GM21515 (cell line): Measurements from ENCODE around the gene GRK6.
"Not testable (repeated sequence)": the region's sequence is repeated elsewhere in the genome, so short reads cannot be mapped to it uniquely, and the experiment has no call there.

Source experiments
- ATAC-seq: cut with Tn5 transposase; IDR thresholded peaks from one replicate; pipeline ENCODE4 v1.9.1; 2021; ENCODE audit not compliant: unreplicated experiment

The GRK6 gene

DNA sequence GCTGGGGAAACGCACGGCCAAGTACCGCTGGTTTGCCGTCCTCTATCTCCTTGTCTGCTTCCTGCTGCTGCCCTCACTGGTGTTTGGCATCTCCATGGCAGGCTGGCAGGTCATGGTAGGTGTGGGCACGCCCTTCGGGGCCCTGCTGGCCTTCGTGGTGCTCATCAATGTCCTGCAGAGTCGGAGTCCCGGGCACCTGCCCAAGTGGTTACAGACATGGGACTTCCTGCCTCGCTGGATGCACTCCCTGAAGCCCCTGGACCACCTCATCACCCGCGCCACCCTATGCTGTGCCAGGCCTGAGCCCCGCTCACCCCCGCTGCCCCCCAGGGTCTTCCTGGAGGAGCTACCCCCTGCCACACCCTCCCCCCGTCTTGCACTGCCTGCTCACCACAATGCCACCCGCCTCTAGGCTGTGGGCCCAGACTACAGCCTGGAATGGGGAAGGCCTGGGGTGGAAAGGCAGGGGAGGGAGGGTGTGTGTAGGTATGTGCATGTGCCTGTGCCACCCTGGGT is 28.5 kb upstream of the GRK6 start:
- ATAC-seq = no peak

DNA sequence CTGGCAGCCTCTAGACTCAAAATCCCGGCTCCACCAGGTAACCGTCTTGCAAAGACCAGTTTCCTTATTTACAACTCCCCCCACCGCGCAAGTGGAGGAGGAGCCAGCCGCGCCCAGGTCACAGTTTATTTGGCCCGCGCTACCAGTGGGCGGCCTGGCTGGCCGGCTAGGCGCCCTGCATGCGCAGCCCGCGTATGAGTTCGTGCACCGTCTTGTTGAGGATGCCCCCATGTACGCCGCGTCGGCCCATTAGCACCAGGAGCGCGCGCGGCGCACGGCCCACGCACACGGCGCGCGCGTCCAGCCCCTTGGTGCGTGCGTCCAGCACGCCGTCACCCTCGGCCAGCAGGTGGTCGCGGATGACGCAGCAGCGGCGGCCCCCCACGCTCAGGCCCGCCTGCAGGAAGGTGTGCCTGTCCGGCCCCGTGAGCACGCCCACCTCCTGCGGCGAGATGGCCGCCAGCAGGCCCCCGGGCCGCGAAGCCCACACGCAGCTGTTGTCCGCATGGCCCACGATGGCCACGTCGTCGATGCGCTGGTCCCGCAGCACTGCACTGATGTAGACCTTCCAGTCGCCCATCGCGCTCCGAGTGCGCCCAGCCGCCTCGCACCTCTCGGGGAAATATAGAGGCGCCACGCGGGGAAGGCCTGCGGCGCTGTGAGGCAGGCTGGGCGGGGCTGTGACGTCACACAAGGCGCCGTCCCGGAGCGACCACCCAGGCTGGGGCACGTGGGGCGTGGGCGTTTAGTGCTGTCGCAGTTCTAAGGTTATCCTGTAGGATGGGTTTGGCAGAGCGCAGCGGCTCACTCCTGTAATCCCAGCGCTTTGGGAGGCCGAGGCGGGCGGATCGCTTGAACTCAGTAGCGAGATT is 26.2 kb upstream of the GRK6 start, which contains the start of gene PFN3:
Gene PFN3 (minus strand): TSS at position 665 of the 872 bp plus-strand sequence. CDS start 85 bp downstream, at position 580.
- ATAC-seq = no peak

DNA sequence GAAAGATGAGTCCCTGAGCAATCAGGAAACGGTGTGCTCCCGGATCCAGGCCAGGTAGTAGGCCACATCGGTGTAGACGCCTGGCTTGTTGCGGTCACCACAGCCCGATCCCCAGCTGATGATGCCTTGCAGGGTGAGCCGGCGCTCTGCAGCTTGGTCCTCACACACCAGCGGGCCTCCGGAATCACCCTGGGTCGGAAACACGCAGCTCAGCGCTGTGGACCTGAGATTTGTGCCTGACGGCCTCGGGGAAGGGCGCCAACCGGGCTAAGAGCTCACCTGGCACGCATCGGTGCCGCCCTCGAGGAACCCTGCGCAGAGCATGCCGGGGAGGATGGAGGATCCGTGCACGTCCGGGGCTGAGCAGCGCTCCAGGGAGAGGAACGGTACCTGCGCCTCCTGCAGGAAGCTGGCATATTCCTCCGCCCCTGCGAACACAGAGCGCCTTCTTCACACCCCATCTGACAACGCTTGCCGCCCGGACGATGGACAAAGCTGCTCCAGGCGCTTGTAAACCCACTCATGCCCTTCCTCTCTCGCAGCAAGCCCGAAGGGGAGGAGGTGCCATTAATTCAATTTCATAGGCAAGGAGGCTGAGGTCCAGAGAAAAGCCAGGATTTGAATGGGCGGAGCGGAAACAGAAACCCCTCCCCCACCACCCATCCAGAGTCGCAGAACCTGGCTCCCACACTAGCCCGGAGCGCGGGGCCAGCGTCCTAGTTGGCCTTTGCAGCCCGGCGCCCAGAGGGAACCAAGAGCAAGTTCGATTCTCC is 24.0 kb upstream of the GRK6 start:
- no peak for ATAC-seq

DNA sequence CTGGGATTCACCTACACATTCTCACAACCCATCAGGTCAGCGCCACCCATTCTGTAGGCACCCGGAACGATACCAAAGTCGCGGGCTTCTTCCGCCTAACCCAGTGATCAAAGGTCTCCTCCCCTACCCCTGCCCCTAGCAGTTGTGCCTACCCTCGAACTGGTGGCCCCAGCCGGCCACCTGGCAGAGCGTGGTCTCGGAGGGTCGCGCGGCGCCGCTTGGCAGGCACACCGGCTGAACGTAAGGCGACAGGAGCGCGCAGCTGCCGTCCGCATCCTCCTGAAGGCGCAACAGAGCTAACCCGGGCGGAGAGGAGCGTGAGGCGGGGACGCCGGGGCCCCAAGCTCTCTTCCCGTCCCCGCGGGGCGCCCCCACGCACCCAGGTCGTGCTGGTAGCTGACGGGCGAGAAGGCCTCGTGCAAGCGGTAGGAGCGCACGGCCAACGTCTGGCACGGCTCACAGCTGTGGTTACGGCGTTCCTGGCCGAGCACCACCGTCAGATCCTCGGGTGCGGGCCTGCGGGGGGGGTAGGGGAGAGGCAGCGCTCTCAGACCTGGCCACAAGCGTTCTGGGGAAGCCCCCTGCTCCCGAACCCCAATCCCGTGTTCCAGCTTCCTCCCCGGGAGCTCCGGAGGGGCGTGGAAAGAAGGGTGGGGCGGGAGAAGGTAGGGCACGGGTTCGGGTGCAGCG is 23.2 kb upstream of the GRK6 start:
- ATAC-seq = peak; percentile 24

DNA sequence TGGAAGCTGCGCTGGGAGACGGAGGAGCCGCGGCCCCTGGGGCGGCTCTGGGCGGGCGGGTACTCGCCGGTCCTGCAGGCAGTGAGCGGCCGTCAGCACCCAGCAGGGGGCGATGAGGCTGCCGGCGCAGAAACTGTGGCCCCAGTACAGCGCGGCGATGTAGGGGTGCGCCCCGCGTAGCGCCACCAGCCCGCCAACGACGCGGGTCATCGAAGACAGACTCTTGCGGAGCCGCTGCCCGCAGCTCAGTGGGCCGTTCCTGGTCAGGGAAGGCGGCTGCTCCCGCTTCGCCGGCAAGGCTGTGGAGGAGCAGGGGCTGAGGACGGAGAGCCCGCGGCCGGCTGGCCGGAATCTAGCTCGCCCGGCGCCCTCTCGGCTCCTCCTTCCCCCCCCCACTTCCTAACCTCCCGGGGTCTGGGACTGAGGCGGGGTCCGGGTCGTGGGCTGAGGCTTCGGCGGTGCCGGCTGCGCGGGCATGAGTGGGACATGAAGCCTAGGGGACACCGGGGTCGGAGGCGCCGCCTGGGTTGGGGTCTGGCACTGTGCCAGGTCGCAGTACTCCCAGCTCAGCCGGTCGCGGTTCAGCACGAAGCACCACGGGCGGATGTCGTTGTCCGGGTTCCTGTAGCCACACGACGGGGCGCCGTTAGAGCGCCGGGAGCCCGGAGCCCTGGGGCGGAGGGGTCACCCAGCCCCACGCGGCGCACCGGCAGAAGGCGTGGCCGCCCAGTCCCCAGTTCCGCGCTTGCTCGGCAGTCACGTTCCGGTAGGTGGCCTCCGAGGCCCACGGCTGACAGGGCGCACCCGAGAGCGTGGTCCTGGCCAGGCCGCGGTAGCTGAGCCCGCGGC is 22.5 kb upstream of the GRK6 start:
- peak; percentile 74 for ATAC-seq

DNA sequence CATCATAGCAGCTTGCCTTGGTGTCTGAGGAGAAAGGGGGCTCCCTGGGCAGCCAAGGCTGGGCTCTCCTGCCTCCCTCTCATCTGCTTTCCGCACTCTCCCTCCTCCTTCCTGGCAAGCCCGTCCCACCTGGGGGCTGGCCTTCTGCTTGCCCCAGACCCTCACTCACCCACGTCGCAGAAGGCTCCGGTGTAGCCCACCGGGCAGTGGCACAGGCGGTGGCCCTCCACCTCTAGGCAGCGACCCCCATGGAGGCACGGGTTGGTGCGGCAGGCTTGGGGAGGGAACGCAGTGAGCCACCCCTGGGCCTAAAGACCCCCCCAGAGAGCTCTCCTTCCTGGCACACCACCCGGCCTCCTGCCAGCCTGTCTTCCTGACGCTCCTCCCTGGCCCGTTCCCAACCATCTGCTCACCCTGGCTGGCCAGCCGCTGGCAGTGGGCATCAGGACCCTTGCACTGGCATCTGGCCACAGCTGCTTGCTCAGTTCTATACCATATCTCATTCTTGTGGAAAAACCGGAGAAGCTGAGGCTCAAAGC is 21.8 kb upstream of the GRK6 start:
- ATAC-seq = no peak

DNA sequence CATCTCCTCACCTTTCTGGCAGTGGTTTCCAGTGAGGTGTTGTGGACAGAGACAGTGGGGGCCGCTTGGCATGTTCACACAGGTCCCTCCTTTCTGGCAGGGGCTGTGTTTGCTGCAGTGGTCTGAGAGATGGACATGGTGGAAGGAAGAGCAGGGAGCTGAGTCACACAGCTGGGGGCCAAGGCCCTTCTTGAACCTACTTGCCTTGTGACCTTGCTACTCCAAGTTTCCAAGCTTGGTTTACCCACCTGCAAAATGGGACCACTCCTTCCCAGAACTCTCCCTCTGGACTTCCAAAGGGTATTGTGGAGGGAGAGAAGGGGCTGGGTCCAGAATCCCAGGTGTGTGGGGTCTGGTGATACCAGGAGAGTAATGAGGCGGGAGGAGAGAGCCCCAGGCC is 21.2 kb upstream of the GRK6 start:
- no peak for ATAC-seq

DNA sequence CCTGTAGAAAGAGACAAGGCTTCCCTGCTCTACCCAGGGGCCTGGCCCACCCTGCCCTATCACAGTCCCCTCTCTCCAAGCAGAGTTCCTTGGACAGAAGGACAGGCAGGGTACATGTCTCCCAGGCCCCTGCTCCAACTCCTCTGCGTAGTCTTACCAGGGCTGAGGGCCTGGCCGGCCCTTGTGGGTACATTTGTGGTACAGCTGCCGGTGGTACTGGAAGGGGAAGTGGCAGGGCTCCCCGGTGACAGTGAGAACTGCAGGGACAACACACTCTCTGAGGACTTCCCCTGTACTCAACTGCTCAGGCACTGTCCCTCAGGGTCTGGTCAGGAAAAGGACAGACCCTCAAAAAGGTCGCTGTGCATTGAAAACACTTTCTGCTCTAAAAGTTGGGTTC is 20.7 kb upstream of the GRK6 start:
- no peak for ATAC-seq

DNA sequence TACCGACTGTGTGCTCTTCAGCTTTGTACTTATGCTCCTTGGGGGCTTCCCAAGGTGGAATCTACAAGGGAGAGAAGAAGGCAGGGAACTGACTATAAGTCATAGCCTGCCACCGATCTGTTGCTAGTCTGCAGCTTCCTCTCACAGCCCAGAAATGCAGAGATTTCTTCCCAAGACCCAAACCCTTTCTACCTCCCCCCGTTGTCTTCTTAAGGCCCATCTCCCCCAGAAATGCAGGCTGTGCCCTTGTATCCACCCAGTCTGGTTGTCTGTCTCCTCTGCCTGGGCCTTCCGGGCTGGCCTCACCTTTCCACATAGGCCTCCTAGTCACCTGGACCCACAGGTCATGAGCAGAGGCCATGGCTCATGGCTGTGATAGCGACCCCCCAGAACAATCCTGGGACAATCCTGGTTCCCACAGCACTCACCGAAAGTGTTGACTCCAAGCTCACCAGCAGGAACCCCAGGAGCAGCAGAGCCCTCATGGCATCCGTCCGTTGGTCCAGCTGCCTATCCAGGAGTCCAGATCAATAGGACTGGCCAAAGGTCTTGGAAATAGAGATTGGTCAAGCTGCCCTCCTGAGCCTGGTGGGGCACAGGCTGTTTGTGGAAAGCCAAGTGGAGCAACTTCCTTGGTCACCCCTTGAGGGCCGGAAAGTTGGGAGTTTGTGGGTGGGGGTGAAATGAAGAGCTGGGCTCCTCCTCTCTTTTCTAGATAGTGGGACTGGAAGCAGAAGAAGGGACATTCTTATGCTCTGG is 17.3 kb upstream of the GRK6 start, which contains the start of gene F12:
Gene F12 (minus strand): TSS at position 522 of the 759 bp plus-strand sequence. CDS start 37 bp downstream, at position 485.
- no peak for ATAC-seq

DNA sequence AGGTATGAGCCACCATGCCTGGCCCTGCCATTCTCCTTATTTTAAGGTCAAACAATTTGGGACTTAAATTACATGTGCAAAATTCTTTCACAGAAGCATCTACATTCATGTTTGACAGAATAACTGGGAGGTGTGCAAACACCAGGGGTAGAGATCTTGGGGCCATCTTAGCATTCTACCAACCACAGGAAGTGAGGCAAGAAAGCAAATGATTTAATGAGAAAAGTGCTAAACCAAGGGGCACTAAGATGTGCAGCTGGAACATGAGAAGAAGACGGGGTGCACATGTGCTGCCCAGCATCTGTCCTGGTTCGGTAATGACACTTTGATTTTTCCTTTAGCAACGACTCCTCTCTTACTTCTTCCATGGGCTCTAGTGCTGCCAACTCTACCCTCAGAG is 15.9 kb upstream of the GRK6 start:
- ATAC-seq = no peak

DNA sequence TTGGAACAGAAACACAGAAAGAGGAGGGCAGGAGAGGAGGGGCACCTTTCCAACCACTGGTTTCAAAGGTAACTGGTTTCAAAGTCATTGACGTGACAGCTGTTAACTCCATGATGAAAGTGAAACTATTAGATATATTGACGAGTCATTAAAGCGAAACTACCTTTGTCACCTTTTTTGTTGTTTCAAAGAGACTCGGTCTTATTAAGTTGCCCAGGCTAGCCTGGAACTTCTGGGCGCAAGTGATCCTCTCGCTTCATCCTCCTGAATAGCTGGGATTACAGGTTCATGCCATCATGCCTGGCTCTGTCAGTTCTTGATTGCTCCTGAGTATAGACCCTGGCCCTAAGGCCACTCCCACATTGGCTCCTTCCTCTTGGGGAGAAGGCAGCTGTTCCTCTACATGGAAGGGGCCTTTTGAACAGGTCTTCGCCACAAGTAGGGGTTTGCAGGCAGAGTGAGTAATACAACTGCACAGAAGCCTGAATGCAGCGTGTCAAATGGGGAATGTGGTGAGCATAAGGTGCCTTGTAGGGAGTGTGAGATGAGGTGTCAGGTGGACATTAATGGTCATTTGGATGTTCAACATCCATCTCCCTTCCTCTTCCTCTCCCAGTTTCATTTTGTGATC is 13.8 kb upstream of the GRK6 start:
- ATAC-seq = peak; percentile 57

DNA sequence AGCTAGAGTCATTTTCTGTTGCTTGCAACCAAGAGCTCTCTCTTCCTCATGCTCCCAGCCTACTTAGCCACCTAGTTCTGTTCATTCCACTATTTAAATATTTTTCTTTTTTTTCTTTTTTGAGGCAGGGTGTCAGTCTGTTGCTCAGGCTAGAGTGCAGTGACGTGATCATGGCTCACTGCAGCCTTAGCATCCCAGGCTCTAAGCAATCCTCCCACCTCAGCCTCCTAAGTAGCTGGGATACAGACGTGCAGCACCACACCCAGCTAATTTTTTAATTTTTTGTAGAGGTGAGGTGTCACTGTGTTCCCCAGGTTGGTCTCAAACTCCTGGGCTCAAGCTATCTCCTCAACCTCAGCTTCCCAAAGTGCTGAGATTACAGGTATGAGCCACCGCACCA is 12.0 kb upstream of the GRK6 start:
- no peak for ATAC-seq

DNA sequence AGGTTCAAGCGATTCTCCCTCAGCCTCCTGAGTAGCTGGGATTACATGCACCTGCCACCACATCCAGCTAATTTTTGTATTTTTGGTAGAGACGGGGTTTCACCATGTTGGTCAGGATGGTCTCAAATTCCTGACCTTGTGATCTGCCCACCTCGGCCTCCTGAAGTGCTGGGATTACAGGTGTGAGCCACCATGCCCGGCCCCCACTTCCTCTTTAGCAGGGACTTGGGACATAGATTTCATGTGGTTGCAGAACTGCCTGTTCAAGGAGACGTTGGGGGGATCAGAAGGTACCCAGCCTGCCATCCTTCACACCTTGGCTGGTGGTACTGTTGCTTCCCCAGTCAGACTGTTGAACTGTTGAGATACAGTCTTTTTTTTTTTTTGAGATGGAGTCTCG is 9.4 kb upstream of the GRK6 start:
- ATAC-seq = not testable (repeated sequence)

DNA sequence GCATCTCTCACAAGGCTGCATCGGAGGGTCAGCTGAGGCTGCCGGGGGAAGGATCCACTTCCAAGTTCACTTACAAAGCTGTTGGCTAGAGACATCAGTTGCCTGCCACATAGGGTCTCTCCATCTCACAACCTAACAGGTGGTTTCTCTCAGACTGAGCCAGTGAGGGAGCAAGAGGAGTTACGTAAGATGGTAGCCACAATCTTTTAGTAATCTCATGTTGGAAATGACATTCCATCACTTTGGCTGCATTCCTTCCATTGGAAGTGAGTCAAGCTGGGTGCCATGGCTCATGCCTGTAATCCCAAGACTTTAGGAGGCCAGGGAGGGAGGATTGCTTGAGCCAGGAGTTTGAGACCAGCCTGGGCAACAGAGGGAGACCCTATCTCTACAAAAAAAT is 7.4 kb upstream of the GRK6 start:
- ATAC-seq = no peak

DNA sequence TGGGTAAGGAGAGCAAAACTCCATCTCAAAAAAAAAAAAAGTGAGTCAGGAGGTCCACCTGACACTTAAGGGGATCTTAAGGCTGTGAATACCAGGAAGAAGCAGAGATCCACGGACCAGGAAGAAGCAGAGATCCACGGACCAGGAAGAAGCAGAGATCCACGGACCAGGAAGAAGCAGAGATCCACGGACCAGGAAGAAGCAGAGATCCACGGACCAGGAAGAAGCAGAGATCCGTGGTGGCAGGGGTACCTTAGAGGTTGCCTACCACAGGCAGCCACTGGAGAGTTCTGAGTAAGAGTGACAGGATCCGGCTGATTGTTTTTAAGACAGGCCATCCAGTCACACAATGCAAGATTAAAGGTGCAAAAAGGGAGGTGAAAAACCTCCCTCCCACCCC is 6.0 kb upstream of the GRK6 start:
- ATAC-seq = not testable (repeated sequence)

DNA sequence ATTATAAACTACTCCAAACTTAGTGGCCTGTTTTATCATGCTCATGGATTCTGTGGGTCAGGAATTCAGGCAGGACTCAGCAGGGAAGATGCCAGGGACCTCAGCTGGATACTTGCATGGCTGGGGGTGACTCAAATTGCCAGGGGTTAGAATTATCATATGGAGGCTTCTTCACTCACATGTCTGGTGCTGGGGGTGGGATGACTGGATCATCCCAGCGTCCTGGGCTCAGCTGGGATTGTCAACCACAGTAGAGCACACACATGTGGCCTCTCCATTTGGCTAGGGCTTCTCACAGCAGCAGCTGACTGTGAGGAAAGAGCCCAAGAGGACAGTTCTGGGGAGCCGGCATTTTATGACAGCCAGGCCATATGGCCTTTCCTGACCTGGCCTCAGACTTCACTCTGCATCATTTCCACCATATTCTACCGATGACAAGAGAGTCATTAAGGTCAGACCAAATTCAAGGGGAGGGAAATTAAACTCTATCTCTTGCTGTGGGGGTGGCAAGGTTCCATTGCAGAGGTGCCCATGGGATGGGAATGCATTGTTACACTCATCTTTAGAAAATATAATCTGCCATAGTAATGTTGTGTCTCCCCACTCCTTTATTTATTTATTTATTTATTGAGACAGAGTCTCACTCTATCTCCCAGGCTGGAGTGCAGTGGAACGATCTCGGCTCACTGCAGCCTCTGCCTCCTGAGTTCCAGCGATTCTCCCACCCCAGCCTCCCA is 5.2 kb upstream of the GRK6 start:
- no peak for ATAC-seq

DNA sequence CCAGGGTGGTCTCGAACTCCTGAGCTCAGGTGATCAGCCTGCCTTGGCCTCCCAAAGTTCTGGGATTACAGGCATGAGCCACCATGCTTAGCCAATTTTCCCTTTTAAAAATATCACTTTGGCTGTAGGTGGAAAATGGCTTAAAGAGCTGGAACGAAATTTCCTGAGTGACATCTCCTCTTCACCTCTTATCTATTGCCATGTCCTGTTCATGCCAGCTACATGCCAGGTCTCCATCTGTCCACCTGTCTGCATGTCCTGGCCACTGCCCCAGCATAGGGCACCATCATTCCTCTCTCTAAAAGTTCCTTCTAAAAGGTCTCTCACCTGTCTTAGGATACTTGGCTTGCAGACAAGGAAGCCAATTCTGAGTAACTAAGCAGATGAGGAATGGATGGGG is 2.8 kb upstream of the GRK6 start:
- no peak for ATAC-seq

DNA sequence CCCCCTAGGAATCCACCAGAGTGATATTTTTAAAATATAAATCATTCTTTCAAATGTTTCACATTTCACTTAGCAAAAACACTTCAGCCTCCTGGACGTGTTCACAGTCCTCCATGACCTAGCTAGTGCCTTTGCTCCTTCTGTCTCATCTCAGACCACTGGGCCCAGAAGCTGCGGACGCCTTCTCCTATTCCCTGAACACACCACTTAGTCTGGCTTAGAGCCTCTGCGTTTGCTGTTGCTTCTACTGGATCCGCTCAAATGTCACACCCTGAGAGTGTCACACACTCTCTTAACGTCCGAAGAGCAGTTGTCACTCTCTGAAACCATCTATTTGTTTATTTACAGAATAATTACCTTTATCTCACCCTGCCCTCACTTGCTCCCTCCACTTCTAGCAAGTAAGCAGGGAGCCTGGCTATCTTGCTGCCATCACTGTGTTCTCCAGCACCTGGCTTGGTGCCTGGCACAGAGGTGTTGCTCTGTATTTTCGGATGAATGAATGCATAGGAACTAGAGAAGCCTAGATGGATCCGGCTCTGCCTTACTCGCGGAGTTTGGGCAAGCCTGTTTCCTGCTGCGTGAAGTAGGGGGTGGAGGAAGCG is 1.2 kb upstream of the GRK6 start:
- ATAC-seq = no peak
